ENCODE results near the gene AKAP13.

DNA sequence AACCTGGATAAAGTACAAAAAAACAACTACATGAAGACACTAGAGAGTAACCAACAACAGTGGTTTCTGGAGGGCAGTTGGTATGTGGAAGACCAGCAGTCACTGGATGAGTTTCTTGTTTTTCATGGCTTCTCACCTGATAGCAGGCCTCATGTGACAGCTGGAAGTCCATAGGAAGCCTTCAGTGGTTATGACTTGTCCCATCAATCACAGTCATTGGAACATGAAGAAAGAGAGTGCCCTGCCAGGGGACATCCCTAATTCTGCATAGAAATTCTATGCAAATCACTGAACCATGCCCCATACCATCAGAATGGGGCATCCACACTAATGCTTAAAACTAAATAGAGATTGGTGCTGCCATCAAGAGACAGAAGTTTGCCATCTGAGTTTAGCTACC, 81.6 kb downstream of the AKAP13 start:
- no peak for TF ChIP-seq CTCF (IDR thresholded peaks at IDR 0.05)
- no peak for TF ChIP-seq EZH2 (IDR thresholded peaks at IDR 0.05; ENCODE audit: borderline replicate concordance, insufficient read depth, low read depth, low read length, poor library complexity, severe bottlenecking)

All from B cell (primary cell).